Erythroblast (primary cell): ENCODE measurements around the gene SCD5.

Experiments used
- GATA1 ChIP-seq: IDR thresholded peaks from 2 replicates; pipeline ENCODE4 v1.6.1; 2011; ENCODE audit warnings: low read depth, mild to moderate bottlenecking, control low read depth, low read length, moderate library complexity
- POLR2A ChIP-seq: IDR thresholded peaks from 2 replicates; pipeline ENCODE4 v1.6.1; 2011; ENCODE audit warnings: mild to moderate bottlenecking, low read length

DNA sequence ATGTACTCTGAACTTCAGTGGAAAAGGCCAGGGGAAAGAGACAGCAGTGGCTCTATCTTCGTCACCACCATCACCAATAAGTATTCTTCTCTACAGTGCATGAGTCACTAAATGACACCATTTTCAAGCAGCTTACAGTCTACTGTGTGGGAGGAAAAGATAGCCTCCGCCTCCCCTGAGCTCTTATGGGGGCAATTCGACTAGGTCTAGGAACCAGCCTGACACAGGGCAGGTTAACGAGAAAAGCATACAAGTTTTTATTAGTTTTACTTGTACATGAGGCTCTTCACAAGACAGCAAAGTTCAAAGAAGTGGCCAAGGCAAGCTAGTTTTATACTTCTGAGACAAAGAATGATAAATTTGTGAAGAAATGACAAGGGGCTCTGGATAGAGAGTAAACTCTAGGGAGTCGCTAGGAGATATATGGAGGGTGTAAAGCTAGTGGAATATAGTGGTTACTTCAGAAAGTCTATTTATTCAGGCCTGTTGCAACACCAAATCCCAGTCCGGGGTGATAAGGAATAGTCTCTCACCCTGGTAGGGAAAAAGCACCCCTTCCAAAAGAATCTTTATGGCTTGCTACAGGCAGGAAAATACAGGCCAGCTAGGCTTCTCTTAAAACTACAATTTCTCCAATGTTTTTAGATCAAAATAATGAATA lies 49.7 kb downstream of the SCD5 start:
- no peak for TF ChIP-seq POLR2A
- no peak for TF ChIP-seq GATA1
